WERI-Rb-1 (cell line): ENCODE measurements around the gene DIAPH3.

Experiments
- DNase-seq: peaks from one replicate; pipeline ENCODE4 v3.0.0-alpha.2; 2020
- H3K27ac ChIP-seq: fragments of 250-450 bp; sonication (Bioruptor Pico); 2 replicates; pipeline ENCODE4 v1.5.1; 2020; ENCODE audit warnings: mild to moderate bottlenecking, moderate library complexity
- H3K27me3 ChIP-seq: fragments of 250-450 bp; sonication (Bioruptor Pico); 2 replicates; pipeline ENCODE4 v1.5.1; 2021; ENCODE audit warnings: mild to moderate bottlenecking, low read depth, moderate library complexity; ENCODE audit not compliant: insufficient read depth, severe bottlenecking
- H3K36me3 ChIP-seq: fragments of 250-450 bp; sonication (Bioruptor Pico); 2 replicates; pipeline ENCODE4 v1.5.1; 2020; ENCODE audit warnings: mild to moderate bottlenecking, moderate library complexity
- H3K4me3 ChIP-seq: 2 replicates; pipeline ENCODE4 v1.5.1; 2011; ENCODE audit warnings: low read depth, mild to moderate bottlenecking, control low read depth, low read length
- H3K9me3 ChIP-seq: fragments of 250-450 bp; sonication (Bioruptor Pico); 2 replicates; pipeline ENCODE4 v1.5.1; 2021; ENCODE audit warnings: mild to moderate bottlenecking, moderate library complexity; ENCODE audit not compliant: severe bottlenecking
- CTCF ChIP-seq: IDR thresholded peaks from 2 replicates; pipeline ENCODE4 v1.5.1; 2011; ENCODE audit warnings: low read depth, mild to moderate bottlenecking, control low read depth, inconsistent platforms, low read length

DIAPH3 gene

GRCh38 chr13:59651479-59651878 is 512.2 kb downstream of the DIAPH3 start:
- no peaks in the 10 kb centered on the region for H3K36me3 ChIP-seq
- no peaks in the 10 kb centered on the region for H3K27me3 ChIP-seq
- TF ChIP-seq CTCF = no peak
- no peak for DNase-seq
- H3K9me3 ChIP-seq = no peaks in the 10 kb centered on the region
- no peak overlapping the region for H3K4me3 ChIP-seq
- no peak overlapping the region for H3K27ac ChIP-seq

- H3K9me3 ChIP-seq = no peaks in the 10 kb centered on the region
- H3K4me3 ChIP-seq = no peak overlapping the region
- H3K36me3 ChIP-seq = no peaks in the 10 kb centered on the region
- TF ChIP-seq CTCF = no peak
- no peak overlapping the region for H3K27ac ChIP-seq
- DNase-seq = no peak
- H3K27me3 ChIP-seq = no peaks in the 10 kb centered on the region
Observed at GRCh38 chr13:59643906-59644626, 519.7 kb downstream of the DIAPH3 start.

GRCh38 chr13:59643364-59643841 is 520.3 kb downstream of the DIAPH3 start:
- H3K4me3 ChIP-seq = no peak overlapping the region
- H3K9me3 ChIP-seq = no peaks in the 10 kb centered on the region
- no peak for DNase-seq
- no peaks in the 10 kb centered on the region for H3K27me3 ChIP-seq
- no peak for TF ChIP-seq CTCF
- no peaks in the 10 kb centered on the region for H3K36me3 ChIP-seq
- H3K27ac ChIP-seq = no peak overlapping the region

- H3K36me3 ChIP-seq = no peaks in the 10 kb centered on the region
- no peak for DNase-seq
- no peak overlapping the region for H3K27ac ChIP-seq
- TF ChIP-seq CTCF = no peak
- no peaks in the 10 kb centered on the region for H3K9me3 ChIP-seq
- H3K27me3 ChIP-seq = no peaks in the 10 kb centered on the region
- no peak overlapping the region for H3K4me3 ChIP-seq
Observed at GRCh38 chr13:59641817-59642216, 521.9 kb downstream of the DIAPH3 start.

GRCh38 chr13:59641261-59641660 is 522.5 kb downstream of the DIAPH3 start:
- TF ChIP-seq CTCF = no peak
- Histone ChIP-seq H3K27me3 (no peaks in the 10 kb centered on the region), H3K27ac (no peak overlapping the region), H3K36me3 (no peaks in the 10 kb centered on the region), H3K4me3 (no peak overlapping the region), H3K9me3 (no peaks in the 10 kb centered on the region)
- DNase-seq = no peak

GRCh38 chr13:59638404-59638803 is 525.3 kb downstream of the DIAPH3 start:
- H3K27ac ChIP-seq = no peak overlapping the region
- H3K9me3 ChIP-seq = no peaks in the 10 kb centered on the region
- no peak for TF ChIP-seq CTCF
- no peaks in the 10 kb centered on the region for H3K36me3 ChIP-seq
- H3K4me3 ChIP-seq = no peak overlapping the region
- DNase-seq = no peak
- H3K27me3 ChIP-seq = no peaks in the 10 kb centered on the region
